Stimulated activated CD8-positive, alpha-beta memory T cell treated with anti-CD3 and anti-CD28 coated beads, Interleukin-15, amount 100 ng/mL, for 1 hour (primary cell): ENCODE data around the gene VPS72.

Experiments used
- DNase-seq: peaks from one replicate; pipeline ENCODE4 v3.0.0-alpha.2; 2020; ENCODE audit warnings: low read depth

VPS72 gene

GRCh38 chr1:151144474-151145303, 45.3 kb downstream of the VPS72 start:
- no peak for DNase-seq

GRCh38 chr1:151143986-151144385, 46.0 kb downstream of the VPS72 start:
- DNase-seq = no peak

- no peak for DNase-seq
Measured at GRCh38 chr1:151143057-151143435, 47.0 kb downstream of the VPS72 start.

GRCh38 chr1:151142411-151143056, 47.5 kb downstream of the VPS72 start:
- no peak for DNase-seq

- DNase-seq = no peak
Measured at GRCh38 chr1:151137789-151138188, 52.2 kb downstream of the VPS72 start.

GRCh38 chr1:151135433-151136385, 54.3 kb downstream of the VPS72 start:
- DNase-seq = no peak

GRCh38 chr1:151134991-151135390, 55.0 kb downstream of the VPS72 start:
- no peak for DNase-seq

GRCh38 chr1:151134396-151134795, 55.6 kb downstream of the VPS72 start:
- no peak for DNase-seq

GRCh38 chr1:151133018-151133806, 56.8 kb downstream of the VPS72 start:
- DNase-seq = no peak

GRCh38 chr1:151132335-151133017, 57.5 kb downstream of the VPS72 start:
- DNase-seq = no peak

- no peak for DNase-seq
Measured at GRCh38 chr1:151131701-151132334, 58.2 kb downstream of the VPS72 start.

GRCh38 chr1:151130987-151131586, 58.9 kb downstream of the VPS72 start:
- DNase-seq = peak; percentile 48

- DNase-seq = no peak
Measured at GRCh38 chr1:151128800-151129199, 61.2 kb downstream of the VPS72 start.
